ENCODE measurements around the gene SPEF2. TPM values are rescaled to one million over a fixed set of nuclear protein-coding genes. Genes with fewer than 3 reads are reported as not detected.

SPEF2 gene
- total and polyA plus RNA-seq, 4 donors, result 0.42 to 4.5 (median 2.1) TPM

GRCh38 chr5:35838370-35839042 is 220.8 kb downstream of the SPEF2 start:
- H3K27me3 ChIP-seq (ENCODE audit: control insufficient read depth in 4 of 4, insufficient read depth in 4 of 4, low read length in 3 of 4), result no peaks in the 10 kb centered on the region
- H3K4me1 ChIP-seq (ENCODE audit: control insufficient read depth in 4 of 4, insufficient read depth in 4 of 4, low read length in 3 of 4), result no peaks in the 10 kb centered on the region
- no peak for TF ChIP-seq ATF3 (IDR thresholded peaks at IDR 0.05)
- no peak for TF ChIP-seq YY1 (IDR thresholded peaks at IDR 0.05)
- no peak for TF ChIP-seq RXRA (IDR thresholded peaks at IDR 0.05)
- TF ChIP-seq ZBTB33 (IDR thresholded peaks at IDR 0.05), result no peak
- TF ChIP-seq FOXA1 (IDR thresholded peaks at IDR 0.05), result no peak
- TF ChIP-seq SP1 (IDR thresholded peaks at IDR 0.05), result no peak
- TF ChIP-seq NR2F2 (IDR thresholded peaks at IDR 0.05), result no peak
- no peak for TF ChIP-seq REST (IDR thresholded peaks at IDR 0.05)
- TF ChIP-seq HNF4A (conservative IDR thresholded peaks at IDR 0.05), result no peak
- no peak for TF ChIP-seq RAD21 (IDR thresholded peaks at IDR 0.05)
- TF ChIP-seq CTCF (IDR thresholded peaks at IDR 0.05; ENCODE audit: low read depth, low read length, missing input control), result no peak
- TF ChIP-seq TAF1 (conservative IDR thresholded peaks at IDR 0.05), result no peak
- TF ChIP-seq GABPA (IDR thresholded peaks at IDR 0.05 in 1 of 2, conservative IDR thresholded peaks at IDR 0.05 in 1 of 2), result no peak
- no peak for TF ChIP-seq JUND (IDR thresholded peaks at IDR 0.05)
- no peak for TF ChIP-seq HNF4G (IDR thresholded peaks at IDR 0.05)
- no peak overlapping the region for H3K27ac ChIP-seq (ENCODE audit: low read depth in 1 of 2, low read length in 2 of 2)
- no peaks in the 10 kb centered on the region for H3K9me3 ChIP-seq (ENCODE audit: control insufficient read depth in 4 of 4, low read length in 3 of 4)
- DNase-seq (ENCODE audit: low spot score), result no peak
- H3K9ac ChIP-seq (ENCODE audit: low read depth in 1 of 2, low read length in 2 of 2), result no peak overlapping the region
- WGBS, result 87% methylated on average over 5 of the region's 5 CpGs
- H3K36me3 ChIP-seq (ENCODE audit: control insufficient read depth in 4 of 4, insufficient read depth in 3 of 4, low read depth in 1 of 4, low read length in 3 of 4), result no peaks in the 10 kb centered on the region
- no peak overlapping the region for H3K4me3 ChIP-seq (ENCODE audit: low read depth in 1 of 3, low read length in 3 of 3)

- Histone ChIP-seq H3K4me3 (ENCODE audit: low read depth in 1 of 3, low read length in 3 of 3) (no peak overlapping the region), H3K9me3 (ENCODE audit: control insufficient read depth in 4 of 4, low read length in 3 of 4) (peaks cover 0 to 6% (median under 1%) of the 10 kb centered on the region in 4 donors), H3K9ac (ENCODE audit: low read depth in 1 of 2, low read length in 2 of 2) (no peak overlapping the region), H3K4me1 (ENCODE audit: control insufficient read depth in 4 of 4, insufficient read depth in 4 of 4, low read length in 3 of 4) (no peaks in the 10 kb centered on the region), H3K27me3 (ENCODE audit: control insufficient read depth in 4 of 4, insufficient read depth in 4 of 4, low read length in 3 of 4) (no peaks in the 10 kb centered on the region), H3K36me3 (ENCODE audit: control insufficient read depth in 4 of 4, insufficient read depth in 3 of 4, low read depth in 1 of 4, low read length in 3 of 4) (no peaks in the 10 kb centered on the region), H3K27ac (ENCODE audit: low read depth in 1 of 2, low read length in 2 of 2) (no peak overlapping the region)
- no peak for DNase-seq (ENCODE audit: low spot score)
- TF ChIP-seq FOXA1 (IDR thresholded peaks at IDR 0.05), result no peak
- no peak for TF ChIP-seq HNF4G (IDR thresholded peaks at IDR 0.05)
- TF ChIP-seq SP1 (IDR thresholded peaks at IDR 0.05), result no peak
- TF ChIP-seq ATF3 (IDR thresholded peaks at IDR 0.05), result no peak
- no peak for TF ChIP-seq FOXA2 (IDR thresholded peaks at IDR 0.05)
- TF ChIP-seq CTCF (IDR thresholded peaks at IDR 0.05; ENCODE audit: low read depth, low read length, missing input control), result no peak
- TF ChIP-seq ZBTB33 (IDR thresholded peaks at IDR 0.05), result no peak
- TF ChIP-seq HNF4A (conservative IDR thresholded peaks at IDR 0.05), result no peak
- no peak for TF ChIP-seq MAX (IDR thresholded peaks at IDR 0.05)
- no peak for TF ChIP-seq RXRA (IDR thresholded peaks at IDR 0.05)
Measured at GRCh38 chr5:35842856-35843255, 225.2 kb downstream of the SPEF2 start.

Data from liver (tissue), 9 donors.